CMK (cell line): ENCODE results near the gene RNF121.

Source experiments
- DNase-seq: peaks from one replicate; pipeline ENCODE4 v3.0.0-alpha.2; 2010; ENCODE audit warnings: low read depth

Gene RNF121

DNA sequence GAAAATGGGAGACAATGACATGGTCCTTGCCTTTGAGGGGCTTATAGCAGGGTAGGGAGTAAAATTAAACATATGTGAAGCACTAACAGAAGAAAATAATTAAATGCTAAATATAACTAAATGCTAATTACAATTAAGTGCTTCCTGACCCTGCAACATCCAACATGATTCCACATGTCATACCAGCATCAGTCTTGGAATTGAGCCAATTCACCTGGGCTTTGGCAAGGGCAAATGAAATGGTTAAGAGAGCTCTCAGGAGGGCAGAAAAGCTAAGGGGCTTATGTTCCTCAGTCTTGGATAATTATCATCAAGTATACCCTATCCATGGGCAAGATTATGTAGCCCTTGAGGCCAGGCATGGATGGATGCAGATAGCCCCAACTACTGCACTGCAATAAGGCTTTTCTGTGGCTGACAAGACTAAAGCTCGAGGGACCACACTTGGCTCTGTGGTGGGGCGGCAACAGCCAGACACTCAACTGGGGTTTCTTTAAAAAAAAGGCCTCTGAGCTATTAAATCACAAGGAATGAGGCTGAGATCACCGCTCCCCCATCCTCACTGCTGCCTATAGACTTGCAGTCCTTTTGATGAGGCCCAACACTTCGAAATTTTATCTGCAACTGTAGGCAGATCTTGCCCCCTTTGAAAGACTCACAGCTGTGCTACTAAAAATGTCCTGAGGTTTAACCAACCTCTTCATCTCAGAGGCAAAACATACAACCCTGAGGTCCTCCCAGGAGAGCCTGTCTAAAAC lies 108.9 kb downstream of the RNF121 start:
- no peak for DNase-seq

DNA sequence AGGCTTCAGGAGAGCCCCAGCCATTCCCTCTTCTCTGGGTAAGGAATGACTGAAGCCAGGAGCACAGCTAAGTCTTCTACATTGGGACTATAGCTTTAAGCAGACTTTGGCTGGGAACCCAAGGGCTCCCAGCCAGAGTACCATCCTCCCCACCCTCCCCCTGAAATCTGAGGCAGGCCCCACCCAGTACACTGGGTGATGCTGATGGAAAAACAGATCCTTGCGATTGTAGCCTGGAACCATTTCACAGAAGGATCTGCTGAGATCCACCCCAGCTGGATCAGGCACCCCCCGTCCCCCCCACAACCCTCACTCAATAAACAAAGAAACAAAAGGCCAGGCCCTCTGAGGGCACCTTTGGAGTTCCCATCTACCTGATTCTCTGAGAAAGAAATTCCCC lies 109.6 kb downstream of the RNF121 start:
- DNase-seq, result no peak

DNA sequence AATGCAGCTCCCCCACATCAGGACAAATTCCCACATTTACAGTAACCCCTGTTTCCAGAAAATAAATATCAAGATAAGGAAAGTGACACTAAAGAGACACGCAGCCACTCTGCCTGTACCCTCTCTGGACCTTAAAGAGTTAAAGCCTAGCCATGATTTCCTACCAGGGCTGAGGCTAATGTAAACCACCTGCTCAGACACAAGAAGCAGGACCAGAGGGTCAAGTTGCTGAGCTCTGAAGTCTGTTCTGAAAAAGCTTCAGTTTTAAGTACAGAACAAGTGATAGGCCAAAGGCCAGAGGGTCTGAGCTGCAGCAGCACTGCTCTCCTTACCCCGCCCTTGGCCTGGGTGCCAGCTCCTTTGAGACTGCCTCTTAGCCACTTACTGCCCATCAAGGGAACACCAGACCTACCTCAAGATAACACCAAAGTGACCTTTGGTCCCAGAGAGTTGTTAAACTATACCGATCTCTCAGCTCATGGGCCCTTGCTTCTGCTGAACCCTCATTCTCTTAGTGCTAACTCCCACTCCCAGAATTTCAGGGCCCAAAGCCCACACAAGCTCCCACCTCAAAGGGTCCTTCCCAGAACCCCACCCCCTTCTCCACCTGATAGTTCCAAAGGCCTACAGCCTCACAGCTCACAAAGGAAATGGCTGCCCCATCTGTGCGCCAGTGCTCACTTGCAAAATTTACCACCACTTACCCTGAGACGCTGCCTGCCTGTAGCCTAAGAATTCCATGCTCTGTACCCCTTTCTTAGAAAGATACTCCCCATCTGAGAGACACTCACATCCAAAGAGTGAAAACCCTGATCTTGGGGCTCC lies 110.4 kb downstream of the RNF121 start:
- no peak for DNase-seq

DNA sequence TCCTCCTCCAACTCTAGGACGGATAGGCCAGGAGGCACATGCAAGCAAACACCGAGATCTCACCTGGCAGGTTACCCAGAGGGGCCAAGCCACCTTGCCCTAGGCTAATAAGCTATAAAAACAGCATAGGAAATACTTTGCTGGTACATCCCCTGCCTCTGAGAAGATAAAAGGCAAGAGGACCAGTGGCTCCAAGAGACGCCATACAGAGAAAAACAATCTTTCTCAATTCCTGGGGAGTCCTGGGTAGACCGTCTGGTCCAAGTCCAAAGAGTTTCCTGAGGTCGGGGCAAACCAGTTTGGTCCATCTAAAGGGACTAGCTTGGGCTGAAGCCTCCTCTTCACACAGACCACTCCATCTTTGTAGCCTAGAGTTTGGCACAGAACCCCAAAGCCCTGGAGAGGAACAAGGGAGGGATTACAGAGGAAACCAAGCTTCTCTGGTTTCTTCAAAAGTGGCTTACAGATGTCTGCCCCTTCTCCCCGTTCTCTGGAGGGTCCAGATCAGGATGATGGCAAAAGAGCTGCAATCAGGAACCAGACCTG lies 111.1 kb downstream of the RNF121 start:
- DNase-seq, result no peak

DNA sequence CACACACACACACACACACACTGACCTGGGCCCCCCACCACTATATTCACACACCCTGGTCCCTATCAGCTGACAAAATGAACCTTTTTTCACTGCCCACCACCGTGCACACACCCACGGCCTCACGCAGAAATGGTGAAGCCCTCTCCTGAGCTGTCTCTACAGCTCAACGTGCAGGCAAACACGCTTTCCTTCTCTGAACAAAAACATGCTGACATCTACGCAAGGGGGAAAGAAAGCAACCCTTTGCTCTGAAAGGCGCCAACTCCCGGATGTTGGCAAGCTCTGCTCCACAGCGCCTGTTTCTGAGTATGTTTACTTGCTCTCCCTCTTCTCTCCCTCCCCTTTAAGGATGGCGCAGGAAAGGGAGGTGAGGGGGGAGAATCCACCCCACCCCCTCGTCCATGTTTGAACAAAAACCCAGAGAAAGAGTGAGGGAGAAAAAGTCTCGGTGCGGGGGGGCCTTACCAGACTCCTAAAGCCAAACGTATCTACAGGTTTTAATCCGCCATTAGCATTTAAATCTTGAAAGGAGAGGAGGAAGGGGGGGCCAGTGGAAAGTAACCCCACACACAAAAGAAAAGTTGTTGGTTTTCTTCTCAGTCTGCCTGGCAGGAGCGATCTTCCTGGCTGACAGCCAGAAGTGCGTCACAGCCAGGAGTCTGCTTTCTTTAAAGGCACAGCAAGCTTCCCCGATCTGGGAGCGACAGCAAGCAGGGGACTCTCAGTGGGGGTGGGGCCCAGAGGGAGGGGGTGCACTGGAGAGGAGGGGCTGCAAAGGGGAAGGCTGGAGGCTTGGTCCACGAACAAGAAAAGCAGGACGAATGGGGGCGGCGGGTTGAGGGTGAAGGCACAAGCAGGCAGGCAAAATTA lies 111.9 kb downstream of the RNF121 start:
- peak; percentile 75 for DNase-seq

DNA sequence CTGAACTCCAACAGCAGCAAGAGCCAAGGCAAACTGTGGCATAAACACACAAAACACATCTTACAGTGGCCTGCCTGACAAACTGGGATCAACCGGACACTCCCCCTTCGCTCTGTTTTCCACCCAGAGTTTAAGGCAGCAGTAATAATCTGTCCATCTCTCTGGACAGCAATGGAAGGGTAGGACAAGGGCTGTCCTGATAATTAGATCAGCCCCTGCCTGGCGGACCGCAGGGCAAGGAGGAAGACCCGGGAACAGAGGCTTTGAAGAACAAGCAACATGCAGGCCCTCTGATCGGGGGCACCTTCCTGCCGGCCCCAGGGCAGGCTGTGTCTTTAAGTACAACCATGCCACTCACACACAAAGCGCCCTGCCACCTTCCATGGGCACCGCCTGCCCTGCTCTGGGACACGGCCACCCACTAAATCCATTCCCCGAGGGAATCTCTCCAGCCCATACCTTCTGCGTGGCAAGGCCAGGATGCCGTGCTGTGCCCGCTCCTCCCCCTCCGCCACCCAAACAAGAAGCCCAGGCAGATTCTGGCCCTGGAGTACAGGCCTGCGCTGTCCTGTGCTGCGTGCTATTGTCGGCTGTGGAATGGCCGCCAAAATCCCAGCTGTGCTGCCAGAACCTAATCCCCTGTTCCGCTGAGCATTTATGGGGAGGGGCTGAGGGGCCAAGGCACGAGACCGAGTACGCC lies 112.7 kb downstream of the RNF121 start:
- DNase-seq, result peak; percentile 20

DNA sequence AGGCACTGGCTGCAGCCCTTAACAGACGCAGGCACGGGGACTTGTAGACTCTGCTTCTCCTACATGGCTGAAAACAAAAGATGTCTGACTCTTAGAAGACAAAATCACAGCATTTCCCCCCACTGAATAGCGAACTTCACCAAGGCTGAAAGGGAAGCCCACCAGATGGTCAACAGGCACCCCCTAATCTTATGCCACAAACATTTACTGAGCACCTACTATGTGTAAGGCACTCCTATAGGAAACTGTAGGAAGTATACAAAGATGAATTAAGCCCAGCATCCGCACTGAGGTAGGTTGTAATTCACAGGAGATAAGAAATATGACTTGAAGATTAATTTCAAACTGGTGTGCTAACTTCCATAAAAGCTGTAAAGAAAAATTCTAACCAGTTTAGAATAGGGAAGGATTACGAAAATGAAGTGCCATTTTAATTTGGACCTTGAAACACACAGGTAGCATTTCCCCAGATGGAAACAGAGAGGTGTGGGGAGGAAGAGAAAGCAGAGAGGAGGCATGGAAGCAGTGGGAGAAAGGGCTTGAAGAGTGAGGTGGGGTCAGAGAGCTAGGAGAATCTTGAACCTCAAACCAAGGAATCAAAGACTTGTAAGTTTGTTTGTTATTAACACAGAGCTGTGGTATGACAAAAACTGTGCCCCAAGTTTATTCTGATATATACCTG lies 113.4 kb downstream of the RNF121 start:
- no peak for DNase-seq

DNA sequence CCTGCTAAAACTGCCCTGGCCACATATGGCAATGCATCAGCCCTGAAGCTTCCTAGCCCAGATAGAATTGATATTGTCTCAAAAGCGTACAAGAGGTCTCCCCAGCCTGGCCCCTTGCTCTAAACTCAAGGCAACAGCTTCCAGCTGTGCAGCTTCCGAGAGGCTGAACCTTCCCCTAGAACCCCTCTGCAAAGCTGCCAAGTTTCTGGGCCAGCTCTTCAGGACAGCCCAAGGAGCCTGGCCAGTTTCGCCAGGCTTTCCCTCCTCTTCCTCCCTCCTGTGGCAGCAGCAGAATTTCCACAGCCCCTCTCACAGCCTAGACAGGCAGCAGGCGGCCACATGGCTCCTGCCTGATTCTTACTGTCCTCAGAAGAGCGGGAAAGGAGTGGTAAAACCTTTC lies 117.0 kb downstream of the RNF121 start:
- no peak for DNase-seq
